Fibroblast of skin of left quadriceps (primary cell): ENCODE results near the gene TRIM52.
A peak's percentile ranks its signal among the peaks of the same experiment; 100 is the strongest.
"Not testable (repeated sequence)": the region's sequence is repeated elsewhere in the genome, so short reads cannot be mapped to it uniquely, and the experiment has no call there.

Experiments
- DNase-seq, 2 experiments: peaks; one replicate each; pipeline ENCODE4 v3.0.0-alpha.2; 2013; ENCODE audit warnings: low read depth in 2 of 2

The TRIM52 gene

DNA sequence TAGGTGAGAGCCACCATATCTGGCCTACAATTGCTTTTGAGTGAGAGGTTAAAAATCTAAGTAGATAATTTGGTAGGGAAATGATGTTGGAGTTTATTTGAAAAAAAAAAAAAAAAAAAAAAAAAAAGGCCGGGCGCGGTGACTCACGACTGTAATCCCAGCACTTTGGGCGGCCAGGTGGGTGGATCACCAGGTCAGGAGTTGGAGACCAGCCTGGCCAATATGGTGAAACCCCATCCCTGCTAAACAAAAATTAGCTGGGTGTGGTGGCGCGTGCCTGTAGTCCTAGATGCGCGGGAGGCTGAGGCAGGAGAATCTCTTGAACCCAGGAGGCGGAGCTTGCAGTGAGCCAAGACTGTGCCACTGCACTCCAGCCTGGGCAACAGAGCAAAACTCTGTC lies 46.7 kb downstream of the TRIM52 start:
- not testable (repeated sequence) for DNase-seq

DNA sequence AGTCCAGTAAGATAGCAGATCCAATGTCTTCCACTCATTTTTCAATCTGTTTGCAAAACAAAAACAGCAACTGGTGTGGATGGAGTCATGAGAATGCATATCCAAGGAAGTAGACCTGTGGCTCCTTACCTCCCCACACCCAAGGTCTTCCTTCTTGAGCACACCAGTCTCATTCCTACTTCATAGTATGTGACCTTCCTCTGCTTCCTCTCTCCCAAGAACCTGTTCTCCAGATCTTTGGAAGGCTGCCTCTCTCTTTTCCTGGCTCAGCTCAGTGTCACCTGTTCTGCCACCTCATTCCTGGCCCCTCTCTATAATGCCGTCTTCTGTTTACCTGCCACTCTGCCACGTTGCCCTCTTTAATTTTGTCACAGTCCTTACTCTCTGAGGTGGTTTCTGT lies 48.0 kb downstream of the TRIM52 start:
- no peak for DNase-seq

DNA sequence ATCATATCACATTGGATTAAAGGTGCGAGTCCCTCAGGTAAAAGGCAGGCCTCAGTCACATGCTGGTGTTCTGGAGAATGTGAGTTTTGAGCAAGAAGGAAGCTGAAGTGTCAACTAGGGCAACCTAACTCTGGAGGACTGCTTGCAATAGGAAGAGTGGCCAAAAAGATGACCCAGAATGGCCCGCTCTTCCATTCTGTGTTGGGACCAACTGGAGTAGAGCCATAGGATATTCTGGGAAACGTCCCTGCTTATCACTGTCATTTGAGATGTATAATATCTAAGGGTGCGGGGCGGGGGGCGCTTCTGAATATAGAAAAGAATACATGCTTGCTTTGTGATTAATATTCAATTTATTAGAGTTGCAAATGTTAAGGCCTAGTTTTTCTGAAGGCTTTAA lies 48.9 kb downstream of the TRIM52 start:
- no peak for DNase-seq

DNA sequence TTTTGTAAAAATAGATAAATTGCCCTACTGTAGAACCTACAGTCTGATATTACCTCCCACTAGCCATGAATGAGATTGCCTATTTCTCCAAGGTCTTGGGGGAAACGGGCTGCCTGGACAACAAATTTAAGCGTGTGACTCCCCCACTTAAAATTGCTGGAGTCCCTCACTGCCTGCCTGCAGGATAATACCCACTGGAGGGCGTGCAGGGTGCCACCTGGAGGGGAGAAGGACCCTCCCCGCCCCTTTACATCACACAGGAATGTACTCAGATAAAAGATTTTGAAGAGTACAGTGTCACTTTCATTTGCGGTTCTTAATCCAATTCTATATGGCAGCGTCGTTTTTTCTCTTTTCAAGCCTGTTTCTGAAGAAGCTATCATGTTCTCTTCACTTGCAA lies 49.7 kb downstream of the TRIM52 start:
- DNase-seq = no peak

DNA sequence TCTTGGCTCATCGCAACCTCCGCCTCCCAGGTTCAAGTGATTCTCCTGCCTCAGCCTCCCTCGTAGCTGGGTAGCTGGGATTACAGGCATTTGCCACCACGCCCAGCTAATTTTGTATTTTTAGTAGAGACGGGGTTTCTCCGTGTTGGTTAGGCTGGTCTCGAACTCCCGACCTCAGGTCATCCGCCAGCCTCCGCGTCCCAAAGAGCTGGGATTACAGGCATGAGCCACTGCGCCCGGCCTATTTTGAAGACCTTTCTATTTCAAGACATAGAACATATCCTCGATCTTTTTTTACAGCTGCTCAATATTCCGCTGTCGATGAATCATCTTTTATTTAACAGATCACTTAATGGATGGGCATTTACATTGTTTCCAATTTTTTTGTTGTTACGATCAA lies 50.2 kb downstream of the TRIM52 start:
- DNase-seq = not testable (repeated sequence)

DNA sequence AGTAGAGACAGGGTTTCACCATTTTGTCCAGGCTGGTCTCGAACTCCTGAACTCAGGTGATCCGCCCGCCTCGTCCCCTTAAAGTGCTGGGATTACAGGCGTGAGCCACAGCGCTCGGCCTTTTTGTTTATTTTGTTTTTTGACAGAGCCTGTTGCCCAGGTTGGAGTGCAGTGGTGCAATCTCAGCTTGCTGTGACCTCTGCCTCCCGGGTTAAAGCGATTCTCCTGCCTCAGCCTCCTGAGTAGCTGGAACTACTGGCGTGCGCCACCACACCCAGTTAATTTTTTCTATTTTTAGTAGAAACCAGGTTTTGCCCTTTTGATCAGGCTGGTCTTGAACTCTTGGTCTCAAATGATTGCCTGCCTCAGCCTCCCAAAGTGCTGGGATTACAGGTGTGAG lies 50.8 kb downstream of the TRIM52 start:
- DNase-seq = not testable (repeated sequence)

DNA sequence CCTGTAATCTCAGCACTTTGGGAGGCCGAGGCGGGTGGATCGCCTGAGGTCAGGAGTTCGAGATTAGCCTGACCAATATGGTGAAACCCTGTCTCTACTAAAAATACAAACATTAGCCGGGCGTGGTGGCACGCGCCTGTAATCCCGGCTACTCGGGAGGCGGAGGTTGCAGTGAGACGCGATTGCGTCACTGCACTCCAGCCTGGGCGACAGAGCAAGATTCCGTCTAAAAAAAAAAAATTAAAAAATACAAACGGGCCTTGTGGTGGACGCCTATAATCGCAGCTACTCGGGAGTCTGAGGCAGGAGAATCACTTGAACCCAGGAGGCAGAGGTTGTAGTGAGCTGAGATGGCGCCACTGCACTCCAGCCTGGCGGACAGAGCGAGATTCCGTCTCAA lies 51.9 kb downstream of the TRIM52 start:
- not testable (repeated sequence) for DNase-seq

DNA sequence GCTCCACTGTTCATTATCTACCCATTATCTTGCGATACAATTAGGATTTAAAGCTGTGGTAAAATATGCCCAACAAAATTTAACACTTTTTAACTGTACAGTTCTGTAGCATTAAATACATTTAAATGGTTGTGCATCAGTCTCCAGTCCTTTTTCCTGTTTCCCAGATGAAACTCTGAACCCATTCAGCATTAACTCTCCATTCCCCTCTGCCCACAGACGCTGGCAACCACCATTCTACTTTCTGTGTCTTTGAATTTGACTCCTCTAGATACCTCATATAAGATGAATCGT lies 53.0 kb downstream of the TRIM52 start:
- DNase-seq = no peak

DNA sequence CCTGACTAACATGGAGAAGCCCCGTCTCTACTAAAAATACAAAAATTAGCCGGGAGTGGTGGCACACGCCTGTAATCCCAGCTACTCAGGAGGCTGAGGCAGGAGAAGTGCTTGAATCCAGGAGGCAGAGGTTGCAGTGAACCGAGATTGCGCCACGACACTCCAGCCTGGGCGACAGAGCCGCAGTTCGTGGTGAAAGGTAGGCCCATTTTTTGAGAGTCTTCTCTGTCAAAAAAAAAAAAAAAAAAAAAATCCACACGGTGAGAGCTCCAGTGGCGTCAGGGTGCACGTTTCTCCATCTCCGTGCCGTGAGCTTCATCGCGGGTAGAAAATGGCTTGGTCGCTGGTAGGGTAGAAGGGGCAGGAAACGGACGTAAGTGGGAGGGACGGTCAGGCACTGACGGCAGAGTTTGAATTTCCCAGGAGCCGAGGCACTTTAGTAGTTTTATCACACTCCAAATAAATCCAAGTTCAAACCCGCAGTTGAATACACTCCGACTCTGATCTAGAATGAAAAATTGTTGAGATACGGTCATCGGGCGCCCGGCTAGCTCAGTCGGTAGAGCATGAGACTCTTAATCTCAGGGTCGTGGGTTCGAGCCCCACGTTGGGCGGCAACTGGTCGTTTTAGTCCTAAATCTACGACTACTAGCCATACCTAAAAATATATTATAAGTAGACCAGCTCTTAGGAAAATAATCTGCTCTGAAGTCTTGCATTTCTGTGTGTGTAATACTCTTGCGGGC lies 53.6 kb downstream of the TRIM52 start:
- peak; percentile 81 to 83 for DNase-seq

DNA sequence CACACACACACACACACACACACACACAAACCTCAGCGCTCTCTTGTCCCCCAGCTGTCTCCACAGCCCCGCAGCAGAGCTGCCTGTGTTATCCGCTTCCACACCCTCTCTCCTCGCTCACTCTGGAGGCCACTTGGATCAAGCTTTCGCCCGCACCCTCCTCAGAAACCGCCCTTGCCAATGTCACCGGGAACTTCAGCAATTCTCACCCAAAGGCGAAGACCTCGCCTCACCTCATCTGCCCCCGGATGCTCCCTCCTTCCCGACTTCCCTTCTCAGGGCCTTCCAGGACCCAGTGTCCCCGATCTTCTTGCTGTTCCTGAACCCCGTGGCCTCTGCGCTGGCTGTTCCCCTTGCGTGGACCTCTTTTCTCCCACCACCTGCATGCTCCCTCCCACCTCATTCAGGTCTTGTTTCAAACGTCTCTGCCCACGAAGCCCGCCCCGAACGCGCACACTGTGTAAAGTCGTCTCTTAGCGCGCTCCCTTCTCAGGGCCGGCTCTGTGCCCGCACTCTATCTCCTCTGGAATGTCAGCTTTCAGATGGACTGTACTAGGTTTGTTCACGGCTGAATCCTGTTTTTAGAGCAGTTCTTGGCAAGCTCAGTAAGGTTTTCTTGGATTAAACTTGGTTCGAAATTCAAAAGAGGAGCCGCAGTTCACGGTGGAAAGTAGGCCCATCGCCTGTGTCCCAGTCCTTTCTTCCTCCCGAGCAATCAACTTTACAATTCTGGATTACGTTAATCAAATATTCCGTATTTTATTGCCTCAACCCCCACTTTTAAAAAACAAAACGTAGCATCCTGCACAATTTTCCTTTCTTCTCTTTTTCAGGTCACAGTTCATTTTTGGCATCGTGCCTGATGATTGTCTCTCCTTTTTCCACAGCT lies 54.9 kb downstream of the TRIM52 start:
- DNase-seq = no peak
